Measurements from ENCODE around the gene DNLZ. TPM values are rescaled to one million over a fixed set of nuclear protein-coding genes. Genes with fewer than 3 reads are reported as not detected.

The DNLZ gene
- total RNA-seq, 8 experiments from 2014 or later: 6.8 to 17.3 (median 13.5) TPM

DNA sequence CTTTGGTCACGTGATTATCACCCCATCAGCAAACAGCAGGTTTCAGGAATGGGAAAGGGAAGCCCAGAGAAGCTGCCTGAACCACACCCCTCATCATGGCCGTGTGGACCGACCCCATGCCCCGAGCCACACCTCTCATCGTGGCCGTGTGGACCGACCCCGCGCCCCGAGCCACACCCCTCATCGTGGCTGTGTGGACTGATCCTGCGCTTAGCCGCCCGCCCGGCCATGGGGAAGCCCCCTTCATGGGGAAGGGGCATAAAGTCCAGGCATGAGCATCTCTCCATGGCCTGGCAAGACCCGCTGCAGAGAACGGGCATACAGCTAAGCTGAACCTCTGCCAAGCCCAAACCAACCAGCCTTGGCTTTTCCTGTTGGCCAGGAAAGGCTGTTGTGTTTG lies 30.0 kb upstream of the DNLZ start:
- Histone ChIP-seq H3K27ac (no peak overlapping the region), H3K4me1 (replicated peaks in 1 of 2) (peaks cover 0 to 2% of the 10 kb centered on the region in 2 donors), H3K4me3 (no peak overlapping the region)
- 80 to 96% (median 91%) methylated on average over 1 to 17 of the region's 17 CpGs; no CpG with 5 or more reads in 7 of the 10 experiments for WGBS, 10 experiments
- in situ Hi-C loops (cut with MboI; ENCODE audit: low pct_unique_long_range_greater_than_20kb in 2 of 9, low sequenced_read_pairs in 9 of 9, unreplicated experiment in 9 of 9): no loop called here
- no peak for ATAC-seq (replicated peaks in 6 of 8)

DNA sequence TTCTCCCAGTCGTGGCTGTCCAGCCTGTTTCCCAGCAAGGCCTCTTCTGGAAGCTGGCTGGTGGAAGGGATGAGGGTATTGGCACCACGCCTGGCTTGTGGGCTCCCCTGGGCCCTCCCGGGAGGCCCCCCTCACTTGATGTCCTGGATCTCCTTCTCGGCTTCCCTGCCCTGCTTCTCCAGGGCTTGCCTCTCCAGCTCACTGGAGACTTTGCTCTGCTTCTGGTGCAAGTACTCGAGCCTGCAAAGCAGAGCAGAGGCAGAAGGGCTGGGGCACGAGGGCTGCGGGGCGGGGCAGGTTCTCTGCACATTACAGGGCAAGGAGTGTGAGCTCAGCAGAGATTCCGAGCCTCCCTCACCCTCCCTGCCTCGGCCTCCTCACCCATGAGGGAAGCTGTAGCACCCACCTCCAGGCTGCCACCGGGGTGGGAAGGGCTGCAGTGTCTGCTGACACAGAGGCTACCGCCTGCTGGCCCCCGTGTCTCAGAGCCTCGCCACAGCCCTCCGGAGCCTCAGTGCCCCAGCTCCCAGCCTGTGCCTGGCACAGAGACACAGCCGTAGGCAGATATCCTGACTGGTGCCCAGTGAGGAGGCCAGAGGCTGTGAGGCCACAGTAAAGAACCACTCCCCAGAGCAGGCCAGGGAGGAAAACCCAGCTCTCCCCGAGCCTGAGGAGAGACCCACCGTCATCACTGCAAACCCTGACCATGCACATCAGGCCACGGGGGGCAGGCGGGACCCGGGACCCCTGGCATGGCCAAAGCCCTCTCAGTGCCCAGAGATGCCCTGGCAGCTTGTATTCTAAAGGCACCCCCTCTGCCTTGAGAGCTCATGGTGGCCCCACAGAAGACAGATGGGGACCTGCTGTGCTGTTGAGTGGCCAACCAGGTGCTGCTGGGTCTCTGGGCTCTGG lies 29.2 kb upstream of the DNLZ start:
- 68 to 100% (median 95%) methylated on average over 3 to 8 of the region's 21 CpGs; no CpG with 5 or more reads in 7 of the 10 experiments for WGBS, 10 experiments
- ATAC-seq (replicated peaks in 6 of 8): peak in 3 of 8 experiments; percentile 6 to 70 (median 62)
- Histone ChIP-seq H3K27ac (no peak overlapping the region), H3K4me1 (replicated peaks in 1 of 2) (no peaks in the 10 kb centered on the region), H3K4me3 (no peak overlapping the region)
- in situ Hi-C loops (cut with MboI; ENCODE audit: low pct_unique_long_range_greater_than_20kb in 2 of 9, low sequenced_read_pairs in 9 of 9, unreplicated experiment in 9 of 9): no loop called here

DNA sequence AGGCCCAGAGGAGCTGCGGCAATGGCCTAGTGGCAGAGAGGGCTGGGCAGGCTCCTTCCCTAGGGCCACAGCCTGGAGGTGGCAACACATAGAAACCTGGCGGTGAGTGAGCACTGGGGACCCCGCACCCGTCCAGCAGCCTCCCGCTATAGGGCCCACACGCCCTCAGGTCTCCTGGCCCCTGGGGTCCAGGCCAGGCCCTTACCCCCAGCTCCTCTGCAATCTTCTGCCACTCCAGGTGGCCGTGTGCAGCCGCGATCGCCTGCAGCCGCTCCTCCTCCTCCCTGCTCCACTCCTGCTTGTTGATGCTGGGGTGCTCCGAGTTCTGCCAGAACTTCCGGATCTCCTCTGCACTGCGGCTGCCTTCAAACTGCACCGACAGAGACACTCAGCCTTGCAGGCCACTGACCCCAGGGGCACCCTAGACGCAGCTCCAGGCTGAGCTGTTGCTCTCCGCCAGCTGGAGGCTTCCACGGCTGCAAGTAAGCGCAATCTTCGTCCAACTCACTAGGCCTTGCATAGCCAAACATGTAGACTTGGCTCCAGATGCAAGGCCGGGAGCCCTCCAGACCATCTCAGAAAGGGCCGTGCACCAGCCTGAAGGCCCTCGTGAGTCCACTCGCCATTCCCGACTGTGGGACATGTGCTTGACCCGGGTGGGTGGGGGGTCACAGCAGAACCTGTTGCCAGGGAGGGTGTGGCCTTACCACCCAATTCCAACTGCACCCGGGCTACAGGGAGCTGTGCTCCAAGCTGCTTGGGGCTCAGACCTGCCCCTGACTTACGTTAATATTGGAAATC lies 28.4 kb upstream of the DNLZ start:
- 84 to 98% (median 94%) methylated on average over 4 to 13 of the region's 28 CpGs; no CpG with 5 or more reads in 4 of the 10 experiments for WGBS, 10 experiments
- in situ Hi-C loops (cut with MboI; ENCODE audit: low pct_unique_long_range_greater_than_20kb in 2 of 9, low sequenced_read_pairs in 9 of 9, unreplicated experiment in 9 of 9): no loop called here
- H3K27ac ChIP-seq: no peak overlapping the region
- no peak overlapping the region for H3K4me3 ChIP-seq
- ATAC-seq (replicated peaks in 6 of 8): no peak
- H3K4me1 ChIP-seq (replicated peaks in 1 of 2): no peaks in the 10 kb centered on the region

DNA sequence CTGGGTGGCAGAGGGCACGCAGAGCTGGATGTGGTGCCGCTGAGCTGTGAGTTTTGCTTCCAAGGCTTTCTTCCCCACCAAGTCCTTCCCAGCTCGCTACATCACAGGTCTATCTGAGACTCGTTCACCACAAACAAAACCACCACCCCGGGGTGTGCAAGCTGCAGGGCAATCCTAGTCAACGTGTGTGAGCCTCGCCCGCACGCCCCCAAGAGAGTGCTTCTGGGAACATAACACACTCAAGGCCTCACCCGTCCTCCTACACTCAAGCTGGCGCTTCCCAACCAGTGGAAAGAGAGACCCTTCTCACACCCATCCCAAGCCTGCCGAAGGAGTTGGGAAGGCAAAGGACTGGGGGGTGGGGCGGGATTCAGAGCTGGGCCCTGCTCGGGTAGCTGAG lies 25.9 kb upstream of the DNLZ start:
- peak in 2 of 8 experiments; percentile 4 to 20 for ATAC-seq (replicated peaks in 6 of 8)
- Histone ChIP-seq H3K4me1 (replicated peaks in 1 of 2) (no peaks in the 10 kb centered on the region), H3K4me3 (no peak overlapping the region), H3K27ac (no peak overlapping the region)
- WGBS, 10 experiments: 85 to 100% (median 91%) methylated on average over 2 to 8 of the region's 14 CpGs; no CpG with 5 or more reads in 6 of the 10 experiments
- in situ Hi-C loops (cut with MboI; ENCODE audit: low pct_unique_long_range_greater_than_20kb in 2 of 9, low sequenced_read_pairs in 9 of 9, unreplicated experiment in 9 of 9): no loop called here

DNA sequence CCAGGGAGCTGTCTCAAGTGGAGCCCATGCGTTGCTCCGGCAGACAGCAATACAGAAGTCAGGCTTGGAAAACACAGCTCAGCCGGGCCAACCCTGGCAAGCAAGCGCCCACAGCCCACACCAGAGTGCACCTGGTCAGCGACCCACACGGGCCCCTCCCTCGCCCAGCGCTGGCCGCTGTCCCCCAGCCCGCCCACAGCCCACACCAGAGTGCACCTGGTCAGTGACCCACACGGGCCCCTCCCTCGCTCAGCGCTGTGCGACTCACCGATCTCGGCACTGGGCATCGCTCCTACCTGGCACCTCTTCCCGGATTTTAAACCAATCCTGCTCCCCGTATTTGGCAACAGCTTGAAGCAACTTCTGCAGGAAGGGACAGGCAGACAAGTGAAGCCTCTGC lies 23.7 kb upstream of the DNLZ start:
- in situ Hi-C loops (cut with MboI; ENCODE audit: low pct_unique_long_range_greater_than_20kb in 2 of 9, low sequenced_read_pairs in 9 of 9, unreplicated experiment in 9 of 9): no loop called here
- H3K27ac ChIP-seq: no peak overlapping the region
- no peak overlapping the region for H3K4me3 ChIP-seq
- ATAC-seq (replicated peaks in 6 of 8): no peak
- no peaks in the 10 kb centered on the region for H3K4me1 ChIP-seq (replicated peaks in 1 of 2)
- WGBS, 10 experiments: 90 to 100% (median 97%) methylated on average over 1 to 7 of the region's 19 CpGs; no CpG with 5 or more reads in 7 of the 10 experiments

DNA sequence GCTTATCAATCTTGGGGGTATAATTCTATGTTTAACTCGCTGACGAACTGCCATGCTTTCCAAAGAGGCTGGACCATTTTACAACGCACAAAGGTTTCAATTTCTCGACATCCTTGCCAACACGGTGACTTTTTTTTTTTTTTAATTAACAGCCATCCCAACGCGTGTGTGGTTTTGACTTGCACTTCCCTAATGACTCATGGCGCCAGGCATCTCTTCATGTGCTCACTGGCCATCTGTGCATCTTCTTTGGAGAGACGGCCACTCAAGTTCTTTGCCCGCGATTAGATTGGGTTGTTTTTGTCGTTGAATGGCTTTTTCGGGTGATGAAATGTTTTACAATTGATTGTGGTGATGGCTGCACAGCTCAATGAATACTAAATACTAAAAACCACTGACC lies 22.5 kb upstream of the DNLZ start:
- WGBS, 10 experiments: 74 to 100% (median 86%) methylated on average over 1 to 13 of the region's 13 CpGs
- in situ Hi-C loops (cut with MboI; ENCODE audit: low pct_unique_long_range_greater_than_20kb in 2 of 9, low sequenced_read_pairs in 9 of 9, unreplicated experiment in 9 of 9): no loop called here
- no peak for ATAC-seq (replicated peaks in 6 of 8)
- Histone ChIP-seq H3K27ac (no peak overlapping the region), H3K4me3 (no peak overlapping the region), H3K4me1 (replicated peaks in 1 of 2) (no peaks in the 10 kb centered on the region)

DNA sequence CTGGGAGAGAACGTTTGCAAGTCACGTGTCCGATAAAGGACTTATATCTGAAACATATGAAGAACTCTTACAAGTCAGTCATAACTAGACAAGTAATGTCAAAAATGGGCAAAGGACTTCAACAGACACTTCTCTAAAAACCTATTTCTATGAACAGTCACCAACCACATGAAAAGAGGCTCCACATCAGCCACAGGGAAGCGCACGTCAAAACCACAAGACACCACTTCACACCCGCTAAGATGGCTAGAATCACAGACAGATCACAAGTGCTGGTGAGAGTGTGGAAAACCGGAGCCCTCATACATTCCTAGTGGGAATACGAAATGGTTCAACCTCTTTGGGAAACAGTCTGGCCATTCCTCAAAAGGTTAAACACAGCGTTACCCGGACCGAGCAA lies 21.5 kb upstream of the DNLZ start:
- WGBS, 10 experiments: 94 to 100% (median 97%) methylated on average over 1 to 10 of the region's 11 CpGs; no CpG with 5 or more reads in 3 of the 10 experiments
- in situ Hi-C loops (cut with MboI; ENCODE audit: low pct_unique_long_range_greater_than_20kb in 2 of 9, low sequenced_read_pairs in 9 of 9, unreplicated experiment in 9 of 9): no loop called here
- Histone ChIP-seq H3K4me3 (no peak overlapping the region), H3K27ac (no peak overlapping the region), H3K4me1 (replicated peaks in 1 of 2) (no peaks in the 10 kb centered on the region)
- ATAC-seq (replicated peaks in 6 of 8): no peak

DNA sequence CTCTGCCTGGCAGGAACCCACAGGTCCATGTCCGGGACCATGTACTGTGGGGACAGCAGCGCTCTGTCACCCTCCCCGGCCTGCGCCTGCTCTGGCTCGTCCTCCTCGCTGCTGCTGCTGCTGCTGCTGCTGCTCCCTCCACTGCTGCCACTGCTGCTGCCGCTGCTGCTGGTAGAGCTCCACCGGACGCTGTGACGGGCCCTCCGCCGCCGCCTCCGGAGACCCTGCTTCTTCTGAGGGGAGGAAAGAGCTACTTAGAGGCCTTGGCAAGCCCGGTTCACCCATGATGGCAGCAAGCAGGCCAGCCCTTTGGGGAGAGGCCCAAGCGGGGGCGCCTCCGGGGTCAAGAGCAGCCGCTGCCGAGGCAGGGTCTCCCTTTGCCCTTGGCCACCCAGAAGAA lies 19.9 kb upstream of the DNLZ start:
- in situ Hi-C loops (cut with MboI; ENCODE audit: low pct_unique_long_range_greater_than_20kb in 2 of 9, low sequenced_read_pairs in 9 of 9, unreplicated experiment in 9 of 9): no loop called here
- ATAC-seq (replicated peaks in 6 of 8): no peak
- H3K4me3 ChIP-seq: no peak overlapping the region
- H3K27ac ChIP-seq: no peak overlapping the region
- H3K4me1 ChIP-seq (replicated peaks in 1 of 2): no peaks in the 10 kb centered on the region
- WGBS, 10 experiments: 90 to 100% (median 100%) methylated on average over 2 to 3 of the region's 20 CpGs; no CpG with 5 or more reads in 7 of the 10 experiments

DNA sequence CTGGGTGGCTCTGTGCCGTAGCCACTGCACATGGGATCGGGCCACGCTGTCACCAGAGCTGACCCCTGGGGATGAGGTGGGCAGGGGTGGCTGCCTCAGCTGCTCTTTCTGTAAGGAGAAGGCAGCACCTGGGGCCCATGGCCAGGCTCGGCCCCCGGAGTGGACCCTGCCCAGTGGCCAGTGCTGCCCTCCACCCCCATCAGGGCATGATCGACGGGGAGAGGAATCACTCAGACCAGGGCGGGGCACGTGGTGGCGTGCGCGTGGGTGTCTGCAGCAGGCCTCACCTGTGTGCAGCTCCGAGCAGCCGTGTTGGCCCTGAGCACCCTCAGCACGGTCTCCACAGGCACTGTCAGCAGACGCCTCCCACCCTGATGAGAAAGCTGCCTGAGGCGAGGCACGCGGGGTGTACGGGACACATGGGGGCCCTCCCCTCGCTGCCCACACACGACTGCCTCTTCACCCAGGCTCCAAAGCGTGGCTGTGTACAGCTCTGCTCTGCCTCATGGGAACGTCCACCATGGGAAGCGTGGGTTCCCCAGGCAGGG lies 18.5 kb upstream of the DNLZ start:
- 89% methylated on average over 3 of the region's 25 CpGs; no CpG with 5 or more reads in 9 of the 10 experiments for WGBS, 10 experiments
- Histone ChIP-seq H3K4me3 (no peak overlapping the region), H3K27ac (no peak overlapping the region), H3K4me1 (replicated peaks in 1 of 2) (no peaks in the 10 kb centered on the region)
- ATAC-seq (replicated peaks in 6 of 8): peak in 3 of 8 experiments; percentile 2 to 5 (median 4)
- in situ Hi-C loops (cut with MboI; ENCODE audit: low pct_unique_long_range_greater_than_20kb in 2 of 9, low sequenced_read_pairs in 9 of 9, unreplicated experiment in 9 of 9): no loop called here

DNA sequence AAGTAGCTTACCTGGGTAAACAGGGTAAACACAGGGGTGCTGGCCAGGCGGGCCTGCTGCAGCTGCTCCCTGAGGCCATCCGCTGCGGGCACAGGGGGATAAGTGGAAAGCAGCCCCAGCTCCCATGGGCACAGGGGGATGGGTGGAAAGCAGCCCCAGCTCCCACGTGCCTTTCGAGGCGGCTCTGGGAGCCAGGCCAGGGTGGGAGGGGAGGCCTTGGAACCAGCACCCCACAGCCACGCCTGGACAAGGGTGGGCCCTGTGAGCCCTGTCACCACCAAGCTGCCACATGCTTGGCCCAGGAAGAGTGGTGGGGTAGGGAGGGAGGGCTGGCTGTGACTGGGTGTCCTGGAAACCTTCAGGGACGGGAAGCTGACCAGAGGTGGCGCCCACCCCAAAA lies 17.8 kb upstream of the DNLZ start:
- in situ Hi-C loops (cut with MboI; ENCODE audit: low pct_unique_long_range_greater_than_20kb in 2 of 9, low sequenced_read_pairs in 9 of 9, unreplicated experiment in 9 of 9): no loop called here
- ATAC-seq (replicated peaks in 6 of 8): peak in 2 of 8 experiments; percentile 13 to 68
- no peak overlapping the region for H3K27ac ChIP-seq
- H3K4me3 ChIP-seq: no peak overlapping the region
- 70 to 100% (median 90%) methylated on average over 1 to 2 of the region's 9 CpGs; no CpG with 5 or more reads in 7 of the 10 experiments for WGBS, 10 experiments
- no peaks in the 10 kb centered on the region for H3K4me1 ChIP-seq (replicated peaks in 1 of 2)

DNA sequence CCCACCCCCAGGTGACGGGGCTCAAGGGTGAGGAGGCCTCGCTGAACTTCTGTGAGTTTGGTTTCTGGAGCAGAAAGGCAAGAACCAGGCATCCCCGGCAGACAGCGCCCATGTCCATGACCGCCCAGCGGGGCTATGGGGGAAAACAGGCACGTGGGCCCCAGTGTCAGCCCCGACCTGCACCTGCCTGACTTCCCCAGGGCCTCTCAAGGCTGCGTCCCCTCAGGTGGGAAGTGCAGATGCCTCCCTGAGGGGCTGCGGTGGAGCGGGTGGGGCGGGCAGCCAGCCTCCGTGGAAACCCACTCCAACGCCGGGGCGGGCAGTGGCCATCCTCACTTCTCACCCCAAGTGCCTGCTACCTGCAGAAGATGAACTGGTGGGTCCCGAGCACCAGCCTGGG lies 16.8 kb upstream of the DNLZ start:
- no peaks in the 10 kb centered on the region for H3K4me1 ChIP-seq (replicated peaks in 1 of 2)
- no peak for ATAC-seq (replicated peaks in 6 of 8)
- H3K4me3 ChIP-seq: no peak overlapping the region
- in situ Hi-C loops (cut with MboI; ENCODE audit: low pct_unique_long_range_greater_than_20kb in 2 of 9, low sequenced_read_pairs in 9 of 9, unreplicated experiment in 9 of 9): no loop called here
- H3K27ac ChIP-seq: no peak overlapping the region
- no CpG with 5 or more reads among the region's 17 CpGs for WGBS, 10 experiments

DNA sequence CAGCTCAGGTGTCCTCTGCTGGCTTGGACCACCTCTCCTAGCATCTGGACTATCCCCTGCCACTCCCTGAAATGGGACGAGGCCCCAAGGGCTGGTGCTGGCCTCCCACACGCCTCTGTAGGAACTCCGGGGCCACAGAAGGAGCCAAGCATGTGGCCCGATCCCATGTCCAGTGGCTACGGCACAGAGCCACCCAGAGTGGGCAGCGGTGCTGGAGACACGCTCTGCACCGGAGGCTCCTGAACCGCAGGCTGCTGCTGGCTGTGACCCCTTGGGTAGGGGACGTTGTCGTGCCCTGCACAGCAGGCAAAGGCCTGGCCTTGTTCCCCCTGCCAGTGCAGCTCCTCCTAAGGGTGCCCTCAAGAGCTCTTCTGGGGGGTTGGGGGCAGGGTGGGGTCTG lies 16.3 kb upstream of the DNLZ start:
- H3K4me3 ChIP-seq: no peak overlapping the region
- ATAC-seq (replicated peaks in 6 of 8): no peak
- 80 to 100% (median 86%) methylated on average over 1 to 3 of the region's 11 CpGs; no CpG with 5 or more reads in 7 of the 10 experiments for WGBS, 10 experiments
- H3K27ac ChIP-seq: no peak overlapping the region
- no peaks in the 10 kb centered on the region for H3K4me1 ChIP-seq (replicated peaks in 1 of 2)
- in situ Hi-C loops (cut with MboI; ENCODE audit: low pct_unique_long_range_greater_than_20kb in 2 of 9, low sequenced_read_pairs in 9 of 9, unreplicated experiment in 9 of 9): no loop called here

DNA sequence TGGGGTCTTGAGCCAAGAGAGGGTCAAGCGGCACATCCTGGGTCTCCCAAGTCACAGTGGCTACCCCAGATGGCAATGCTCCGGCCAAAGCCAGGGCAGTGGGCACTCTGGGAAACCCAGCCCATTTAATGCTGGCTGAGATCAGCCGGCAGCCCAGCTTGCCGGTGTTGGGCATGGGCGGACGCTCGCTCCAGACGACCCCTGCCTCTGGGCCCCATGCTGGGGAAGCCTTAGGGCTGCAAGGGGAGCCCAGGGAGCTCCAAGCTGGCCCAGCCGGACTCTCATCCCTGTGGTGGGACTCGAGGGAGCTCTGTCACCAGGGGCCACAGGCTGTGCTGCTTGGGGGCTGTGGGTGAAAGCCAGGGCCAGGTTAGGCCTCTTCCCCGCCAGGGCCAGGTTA lies 15.9 kb upstream of the DNLZ start:
- Histone ChIP-seq H3K27ac (no peak overlapping the region), H3K4me1 (replicated peaks in 1 of 2) (no peaks in the 10 kb centered on the region), H3K4me3 (no peak overlapping the region)
- 81 to 100% (median 92%) methylated on average over 1 to 2 of the region's 11 CpGs; no CpG with 5 or more reads in 6 of the 10 experiments for WGBS, 10 experiments
- in situ Hi-C loops (cut with MboI; ENCODE audit: low pct_unique_long_range_greater_than_20kb in 2 of 9, low sequenced_read_pairs in 9 of 9, unreplicated experiment in 9 of 9): no loop called here
- no peak for ATAC-seq (replicated peaks in 6 of 8)

All from motor neuron (in vitro differentiated cells).